Nephron progenitor cell (in vitro differentiated cells): ENCODE data around the gene ZNF225.

Experiments
- DNase-seq: peaks from one replicate; pipeline ENCODE4 v3.0.0; 2021
- H3K27ac Mint-ChIP-seq: 2 replicates; pipeline ENCODE4 v1.8.0; 2021; ENCODE audit warnings: mild to moderate bottlenecking, moderate library complexity, mixed read lengths
- H3K27me3 Mint-ChIP-seq: 2 replicates; pipeline ENCODE4 v1.8.0; 2021; ENCODE audit warnings: mild to moderate bottlenecking, low read depth, mixed read lengths; ENCODE audit not compliant: poor library complexity
- H3K36me3 Mint-ChIP-seq: 2 replicates; pipeline ENCODE4 v1.8.0; 2021; ENCODE audit warnings: low read depth, mixed read lengths
- H3K4me1 Mint-ChIP-seq: 2 replicates; pipeline ENCODE4 v1.8.0; 2021; ENCODE audit warnings: mixed read lengths
- H3K4me3 Mint-ChIP-seq: 2 replicates; pipeline ENCODE4 v1.8.0; 2021; ENCODE audit warnings: mild to moderate bottlenecking, moderate library complexity, mixed read lengths
- H3K9me3 Mint-ChIP-seq: 2 replicates; pipeline ENCODE4 v1.8.0; 2021; ENCODE audit warnings: mild to moderate bottlenecking, moderate library complexity, mixed read lengths
- TF ChIP-seq, protein P1 (sequence below): fragments of 200-600 bp; sonication (generic); IDR thresholded peaks from 2 replicates; pipeline ENCODE4 v1.5.0; 2021; ENCODE audit warnings: antibody characterized with exemption

Gene ZNF225

DNA sequence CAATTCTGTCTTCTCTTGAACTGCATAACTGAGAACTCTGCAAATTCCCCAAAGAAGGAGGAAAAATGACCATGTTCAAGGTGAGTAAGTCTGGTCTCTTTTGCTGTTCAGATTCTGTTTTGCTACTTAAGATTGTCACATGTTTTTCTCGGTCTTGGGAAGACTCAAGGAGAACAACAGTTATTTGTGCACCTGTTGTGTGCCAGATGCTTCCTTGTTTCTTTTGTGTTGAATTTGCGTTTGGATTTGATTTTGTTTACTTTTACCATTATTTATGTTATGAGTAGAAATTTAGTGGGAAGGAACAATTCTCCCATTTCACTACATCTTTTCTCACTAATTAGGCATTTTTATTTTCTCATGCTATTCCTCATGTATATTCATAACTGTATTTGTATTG is 36.9 kb upstream of the ZNF225 start:
- peaks cover 5% of the 10 kb centered on the region for H3K27me3 Mint-ChIP-seq
- H3K36me3 Mint-ChIP-seq: peaks cover 66% of the 10 kb centered on the region
- H3K27ac Mint-ChIP-seq: no peak overlapping the region
- no peak overlapping the region for H3K4me3 Mint-ChIP-seq
- H3K4me1 Mint-ChIP-seq: peaks cover 20% of the 10 kb centered on the region
- H3K9me3 Mint-ChIP-seq: peaks cover 39% of the 10 kb centered on the region
- no peak for DNase-seq
- TF ChIP-seq, protein P1, sequence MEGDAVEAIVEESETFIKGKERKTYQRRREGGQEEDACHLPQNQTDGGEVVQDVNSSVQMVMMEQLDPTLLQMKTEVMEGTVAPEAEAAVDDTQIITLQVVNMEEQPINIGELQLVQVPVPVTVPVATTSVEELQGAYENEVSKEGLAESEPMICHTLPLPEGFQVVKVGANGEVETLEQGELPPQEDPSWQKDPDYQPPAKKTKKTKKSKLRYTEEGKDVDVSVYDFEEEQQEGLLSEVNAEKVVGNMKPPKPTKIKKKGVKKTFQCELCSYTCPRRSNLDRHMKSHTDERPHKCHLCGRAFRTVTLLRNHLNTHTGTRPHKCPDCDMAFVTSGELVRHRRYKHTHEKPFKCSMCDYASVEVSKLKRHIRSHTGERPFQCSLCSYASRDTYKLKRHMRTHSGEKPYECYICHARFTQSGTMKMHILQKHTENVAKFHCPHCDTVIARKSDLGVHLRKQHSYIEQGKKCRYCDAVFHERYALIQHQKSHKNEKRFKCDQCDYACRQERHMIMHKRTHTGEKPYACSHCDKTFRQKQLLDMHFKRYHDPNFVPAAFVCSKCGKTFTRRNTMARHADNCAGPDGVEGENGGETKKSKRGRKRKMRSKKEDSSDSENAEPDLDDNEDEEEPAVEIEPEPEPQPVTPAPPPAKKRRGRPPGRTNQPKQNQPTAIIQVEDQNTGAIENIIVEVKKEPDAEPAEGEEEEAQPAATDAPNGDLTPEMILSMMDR: no peak

DNA sequence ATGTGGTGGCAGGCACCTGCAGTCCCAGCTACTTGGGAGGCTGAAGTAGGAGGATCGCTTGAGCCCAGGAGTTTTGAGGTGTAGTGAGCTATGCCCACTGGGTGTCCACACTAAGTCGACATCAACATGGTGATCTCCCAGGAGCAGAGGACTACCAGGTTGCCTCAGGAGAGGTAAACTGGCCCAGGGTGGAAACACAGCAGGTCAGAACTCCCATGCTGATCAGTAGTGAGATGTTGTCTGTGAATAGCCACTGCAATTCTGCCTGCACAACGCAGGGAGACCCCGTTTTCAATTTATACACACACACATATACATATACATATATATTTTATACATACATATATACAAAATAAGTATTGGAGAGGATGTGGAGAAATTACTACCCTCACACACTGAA is 21.1 kb upstream of the ZNF225 start:
- Mint-ChIP-seq H3K36me3 (peaks cover 24% of the 10 kb centered on the region), H3K27ac (no peak overlapping the region), H3K9me3 (peaks cover 5% of the 10 kb centered on the region), H3K4me3 (no peak overlapping the region), H3K27me3 (peaks cover 19% of the 10 kb centered on the region), H3K4me1 (peaks cover 14% of the 10 kb centered on the region)
- no peak for DNase-seq
- TF ChIP-seq, protein P1: no peak

DNA sequence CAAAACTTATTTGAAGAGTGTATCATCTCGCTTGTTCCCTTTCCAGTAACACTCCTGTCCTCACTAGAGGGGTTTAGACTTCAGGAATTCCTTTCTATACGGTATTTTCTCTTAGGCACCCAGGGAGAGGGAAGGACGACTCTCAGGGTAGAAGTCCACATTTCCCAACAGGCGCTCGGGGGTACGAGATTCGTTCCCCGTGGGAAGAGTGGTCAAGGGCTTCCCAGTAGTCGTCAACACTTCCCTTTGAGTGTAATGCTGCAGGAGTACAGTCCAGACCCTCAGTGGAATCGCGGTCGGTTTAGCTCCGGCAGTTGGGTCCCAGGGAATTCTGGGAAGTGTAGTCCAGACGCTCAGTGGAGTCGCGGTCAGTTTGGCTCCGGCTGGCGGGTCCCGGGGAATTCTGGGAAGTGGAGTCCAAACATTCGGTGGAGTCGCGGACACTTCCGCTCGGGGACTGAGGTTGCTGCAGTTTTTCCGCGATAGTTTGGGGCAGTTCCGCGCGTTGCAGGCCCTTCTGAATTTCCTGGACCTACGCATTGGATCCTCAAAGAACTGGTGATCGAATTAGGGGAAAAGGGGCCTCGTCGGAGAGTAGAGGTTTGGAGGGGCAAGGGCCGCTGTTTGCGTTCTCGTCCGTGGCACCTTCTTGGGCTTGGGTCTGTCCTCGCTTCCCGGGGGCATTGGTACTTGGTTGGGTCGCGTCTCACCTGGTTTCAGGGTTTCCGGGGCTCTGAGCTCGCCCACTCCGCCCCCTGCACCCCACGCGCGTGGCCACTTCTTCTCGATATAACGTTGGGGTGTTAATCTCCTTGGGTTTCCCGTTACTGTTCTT is 19.1 kb upstream of the ZNF225 start, which contains the start of gene ZNF224:
TSS of gene ZNF224 (plus strand) at position 431 of the 835 bp plus-strand sequence. CDS start 3,513 bp downstream, outside the sequence.
- Mint-ChIP-seq H3K27ac (peak within 1 kb of the TSS; percentile 99), H3K27me3 (peaks cover 16% of the 10 kb centered on the region), H3K9me3 (peaks cover 5% of the 10 kb centered on the region), H3K36me3 (peaks cover 34% of the 10 kb centered on the region), H3K4me3 (peak within 1 kb of the TSS; percentile 99), H3K4me1 (peaks cover 14% of the 10 kb centered on the region)
- TF ChIP-seq, protein P1: no peak
- peak; percentile 89 for DNase-seq

DNA sequence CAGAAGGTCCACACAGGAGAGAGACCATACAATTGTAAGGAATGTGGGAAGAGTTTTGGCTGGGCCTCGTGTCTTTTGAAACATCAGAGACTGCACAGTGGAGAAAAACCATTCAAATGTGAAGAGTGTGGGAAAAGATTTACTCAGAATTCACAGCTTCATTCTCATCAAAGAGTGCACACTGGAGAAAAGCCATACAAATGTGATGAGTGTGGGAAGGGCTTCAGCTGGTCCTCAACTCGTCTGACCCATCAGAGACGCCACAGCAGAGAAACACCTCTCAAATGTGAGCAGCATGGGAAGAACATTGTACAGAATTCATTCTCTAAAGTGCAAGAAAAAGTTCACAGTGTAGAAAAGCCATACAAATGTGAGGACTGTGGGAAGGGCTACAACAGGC is 5.4 kb upstream of the ZNF225 start:
- Mint-ChIP-seq H3K27ac (no peak overlapping the region), H3K9me3 (peaks cover 91% of the 10 kb centered on the region), H3K36me3 (peaks cover 94% of the 10 kb centered on the region), H3K4me1 (peaks cover 9% of the 10 kb centered on the region), H3K27me3 (no peaks in the 10 kb centered on the region), H3K4me3 (no peak overlapping the region)
- DNase-seq: no peak
- TF ChIP-seq, protein P1: no peak

DNA sequence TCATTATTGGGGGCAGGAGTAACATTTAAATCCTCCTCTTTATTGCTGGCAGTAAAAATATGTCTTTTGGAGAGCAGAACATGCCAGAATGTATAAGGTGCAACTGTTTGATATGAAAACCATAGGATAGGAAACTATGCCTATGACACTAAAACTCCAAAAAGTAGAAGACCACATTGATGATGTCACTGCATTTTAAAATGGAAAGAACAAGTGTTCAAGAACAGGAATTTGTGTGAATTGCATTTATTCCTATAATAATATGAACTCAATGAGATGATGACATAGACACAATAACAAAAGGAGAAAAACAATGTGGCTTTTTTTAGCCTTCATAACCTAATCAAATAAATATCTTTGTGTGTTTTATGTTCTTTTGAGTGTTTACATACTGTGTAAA is 3.7 kb upstream of the ZNF225 start:
- Mint-ChIP-seq H3K4me3 (no peak overlapping the region), H3K27me3 (peaks cover 4% of the 10 kb centered on the region), H3K4me1 (peaks cover 19% of the 10 kb centered on the region), H3K36me3 (peaks cover 77% of the 10 kb centered on the region), H3K9me3 (peaks cover 75% of the 10 kb centered on the region), H3K27ac (no peak overlapping the region)
- no peak for DNase-seq
- TF ChIP-seq, protein P1: no peak
